ENCODE measurements around the gene SRPRB.

GRCh38 chr3:133761605-133762484 is 43.8 kb upstream of the SRPRB start:
- TF ChIP-seq CTCF (IDR thresholded peaks at IDR 0.05; ENCODE audit: low read depth, low read length, poor library complexity, severe bottlenecking) (no peak), EZH2phosphoT487 (IDR thresholded peaks at IDR 0.05; ENCODE audit: borderline replicate concordance, low read length) (no peak)
